GM12878 (cell line): ENCODE results near the gene LSM5.

ENCODE experiments used
- CHD1 ChIP-seq: IDR thresholded peaks from 2 replicates; pipeline ENCODE4 v1.6.1; 2012; ENCODE audit warnings: low read depth, low read length, improper control_type of control experiment
- CTCF ChIP-seq, 3 experiments: IDR thresholded peaks in 2 of 3; conservative IDR thresholded peaks in 1 of 3; 2 replicates each; pipeline ENCODE4 v1.5.1; 2011; ENCODE audit warnings: low read depth in 3 of 3, low read length in 3 of 3, mild to moderate bottlenecking in 3 of 3, control low read depth in 2 of 3, moderate library complexity in 2 of 3, inconsistent platforms in 1 of 3, mixed read lengths in 1 of 3; ENCODE audit not compliant: control insufficient read depth in 2 of 3, insufficient read depth in 1 of 3; ENCODE audit errors: extremely low read depth in 1 of 3
- ESRRA ChIP-seq: IDR thresholded peaks from 2 replicates; pipeline ENCODE4 v1.6.1; 2012; ENCODE audit warnings: mild to moderate bottlenecking, low read length, improper control_type of control experiment
- EZH2 ChIP-seq: IDR thresholded peaks from 2 replicates; pipeline ENCODE4 v1.6.1; 2012; ENCODE audit warnings: low read depth, mild to moderate bottlenecking, control low read depth, inconsistent platforms, low read length, borderline replicate concordance; ENCODE audit not compliant: control insufficient read depth
- MLLT1 ChIP-seq: fragments of 450-650 bp; IDR thresholded peaks from 2 replicates; pipeline ENCODE4 v1.6.1; 2016; ENCODE audit warnings: mild to moderate bottlenecking
- NBN ChIP-seq: fragments of 450-650 bp; IDR thresholded peaks from 2 replicates; pipeline ENCODE4 v1.6.1; 2016
- NRF1 ChIP-seq: conservative IDR thresholded peaks from 2 replicates; pipeline ENCODE4 v1.6.1; 2011; ENCODE audit warnings: mild to moderate bottlenecking, low read depth, low read length, improper control_type of control experiment
- REST ChIP-seq: IDR thresholded peaks from 2 replicates; pipeline ENCODE4 v1.6.1; 2012; ENCODE audit warnings: mild to moderate bottlenecking, low read depth, low read length
- SPI1 ChIP-seq: IDR thresholded peaks from 2 replicates; pipeline ENCODE4 v1.6.1; 2011; ENCODE audit warnings: low read depth, mild to moderate bottlenecking, low read length, moderate library complexity, borderline replicate concordance; ENCODE audit not compliant: insufficient read depth

- no peak for TF ChIP-seq NRF1
- no peak for TF ChIP-seq EZH2
- TF ChIP-seq CTCF (IDR thresholded peaks at IDR 0.05 in 2 of 3, conservative IDR thresholded peaks at IDR 0.05 in 1 of 3; ENCODE audit: control insufficient read depth in 2 of 3, extremely low read depth in 1 of 3, insufficient read depth in 1 of 3, low read depth in 3 of 3, low read length in 3 of 3) = no peak
- TF ChIP-seq MLLT1 = no peak
- no peak for TF ChIP-seq CHD1
- TF ChIP-seq ESRRA = no peak
- TF ChIP-seq REST = no peak
- TF ChIP-seq NBN = no peak
- TF ChIP-seq SPI1 = no peak
These were observed 18.2 kb downstream of the LSM5 start for GRCh38 chr7:32472015-32472414.
